Measurements from ENCODE around the gene GNAS. TPM values are rescaled to one million over a fixed set of nuclear protein-coding genes. Genes with fewer than 3 reads are reported as not detected.
"Not testable (repeated sequence)": the region's sequence is repeated elsewhere in the genome, so short reads cannot be mapped to it uniquely, and the experiment has no call there.

GNAS gene
- total and polyA plus RNA-seq, 4 donors: 838 to 1,060 (median 907) TPM

DNA sequence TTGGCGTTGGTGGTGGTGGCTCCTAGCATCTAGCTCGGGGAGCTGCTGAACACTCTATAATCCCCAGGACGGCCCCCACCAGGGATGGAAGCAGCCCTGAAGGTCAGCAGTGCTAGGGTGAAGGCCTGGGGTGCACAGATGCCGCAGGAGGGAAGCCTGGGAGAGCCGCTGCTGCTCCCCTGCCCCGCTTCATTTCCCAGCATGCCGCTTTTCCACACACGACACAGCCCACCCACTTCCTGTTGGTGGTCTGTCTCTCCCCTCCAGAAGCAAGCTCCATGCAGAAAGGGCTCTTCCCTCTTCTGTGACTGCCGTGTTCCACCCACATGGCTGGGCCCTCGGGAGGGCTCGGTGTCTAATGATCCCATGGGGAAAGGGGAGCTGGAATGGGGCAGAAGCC, 37.1 kb upstream of the GNAS start:
- H3K36me3 ChIP-seq (ENCODE audit: control insufficient read depth in 1 of 2, insufficient read depth in 2 of 2, low read length in 1 of 2): no peaks in the 10 kb centered on the region
- intact Hi-C loops (cut with DNase I): no loop called here
- H3K4me3 ChIP-seq (ENCODE audit: low read length in 2 of 2): no peak overlapping the region
- ATAC-seq (ENCODE audit: low FRiP score): no peak
- no peaks in the 10 kb centered on the region for H3K27me3 ChIP-seq (ENCODE audit: control insufficient read depth in 1 of 2, insufficient read depth in 2 of 2, low read length in 1 of 2)
- no peak for DNase-seq
- no peaks in the 10 kb centered on the region for H3K9me3 ChIP-seq (ENCODE audit: control insufficient read depth, low read length)
- H3K4me1 ChIP-seq (ENCODE audit: control insufficient read depth in 1 of 2, insufficient read depth in 2 of 2, low read length in 2 of 2): no peaks in the 10 kb centered on the region
- no peak overlapping the region for H3K27ac ChIP-seq (ENCODE audit: low read depth in 1 of 2, low read length in 2 of 2)
- 68 to 72% methylated on average over 10 to 11 of the region's 11 CpGs for WGBS, 2 donors

DNA sequence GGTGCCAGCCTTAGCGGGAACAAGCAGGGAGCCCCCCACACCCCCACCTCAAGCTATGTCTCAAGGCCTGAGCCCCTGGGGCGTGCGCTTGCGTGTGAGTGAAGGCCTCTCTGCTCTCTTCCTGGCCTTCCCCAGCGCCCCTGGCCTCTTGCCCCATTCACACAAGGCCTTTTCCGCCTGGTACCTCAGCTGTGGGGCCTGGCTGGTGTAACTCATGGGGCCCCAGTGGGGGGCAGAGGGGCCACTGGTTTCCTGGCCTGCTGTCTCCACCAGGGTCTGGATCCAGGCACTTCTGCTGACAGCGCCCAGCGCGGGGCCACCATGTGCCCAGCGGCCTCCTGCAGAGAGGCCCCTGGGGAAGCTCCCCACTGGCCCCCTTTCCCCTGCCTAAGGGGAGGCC, 36.5 kb upstream of the GNAS start:
- ATAC-seq (ENCODE audit: low FRiP score) (peak; percentile 13), DNase-seq (no peak)
- H3K27ac ChIP-seq (ENCODE audit: low read depth in 1 of 2, low read length in 2 of 2): no peak overlapping the region
- no peaks in the 10 kb centered on the region for H3K36me3 ChIP-seq (ENCODE audit: control insufficient read depth in 1 of 2, insufficient read depth in 2 of 2, low read length in 1 of 2)
- no peaks in the 10 kb centered on the region for H3K9me3 ChIP-seq (ENCODE audit: control insufficient read depth, low read length)
- H3K4me1 ChIP-seq (ENCODE audit: control insufficient read depth in 1 of 2, insufficient read depth in 2 of 2, low read length in 2 of 2): no peaks in the 10 kb centered on the region
- no peak overlapping the region for H3K4me3 ChIP-seq (ENCODE audit: low read length in 2 of 2)
- intact Hi-C loops (cut with DNase I): no loop called here
- H3K27me3 ChIP-seq (ENCODE audit: control insufficient read depth in 1 of 2, insufficient read depth in 2 of 2, low read length in 1 of 2): no peaks in the 10 kb centered on the region
- WGBS, 2 donors: 95 to 96% methylated on average over 10 of the region's 10 CpGs

DNA sequence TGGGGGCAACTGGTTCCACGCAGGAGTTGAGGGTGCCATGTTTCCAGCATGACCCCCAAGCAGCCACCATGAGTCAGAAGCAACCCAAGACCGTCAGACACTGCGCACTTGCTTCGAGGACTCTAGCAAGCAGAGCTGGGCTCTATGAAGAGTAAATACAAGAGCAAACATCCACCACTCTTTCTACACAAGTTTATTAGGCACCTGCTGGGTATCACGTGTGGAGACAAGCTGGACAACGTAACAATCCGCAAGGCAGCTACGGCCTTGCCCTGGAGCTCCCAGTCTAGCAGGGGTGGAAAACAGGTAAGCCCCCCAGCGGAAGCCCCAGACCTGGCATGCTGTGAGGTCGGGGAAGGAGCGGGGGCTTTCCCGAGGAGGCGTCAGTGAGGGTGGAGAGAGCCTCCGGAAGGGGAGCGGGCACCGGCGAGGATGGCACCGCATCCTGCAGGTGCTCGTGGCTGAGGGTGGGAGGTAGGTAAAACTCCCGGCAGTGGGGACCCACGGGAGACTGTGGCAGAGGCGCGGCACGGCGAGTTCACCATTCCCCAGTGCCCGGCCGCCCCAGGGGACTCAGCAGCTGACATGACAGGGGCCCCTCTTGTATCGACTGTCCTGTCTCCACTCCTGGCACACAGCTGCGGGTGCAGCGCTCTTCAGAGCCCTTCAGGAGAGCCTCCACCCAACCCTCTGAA, 35.4 kb upstream of the GNAS start:
- H3K27ac ChIP-seq (ENCODE audit: low read depth in 1 of 2, low read length in 2 of 2): no peak overlapping the region
- no peaks in the 10 kb centered on the region for H3K36me3 ChIP-seq (ENCODE audit: control insufficient read depth in 1 of 2, insufficient read depth in 2 of 2, low read length in 1 of 2)
- 94 to 95% methylated on average over 30 of the region's 30 CpGs for WGBS, 2 donors
- no peak for ATAC-seq (ENCODE audit: low FRiP score)
- H3K9me3 ChIP-seq (ENCODE audit: control insufficient read depth, low read length): no peaks in the 10 kb centered on the region
- H3K4me3 ChIP-seq (ENCODE audit: low read length in 2 of 2): no peak overlapping the region
- no peaks in the 10 kb centered on the region for H3K27me3 ChIP-seq (ENCODE audit: control insufficient read depth in 1 of 2, insufficient read depth in 2 of 2, low read length in 1 of 2)
- no peaks in the 10 kb centered on the region for H3K4me1 ChIP-seq (ENCODE audit: control insufficient read depth in 1 of 2, insufficient read depth in 2 of 2, low read length in 2 of 2)
- intact Hi-C loops (cut with DNase I): no loop called here
- no peak for DNase-seq

DNA sequence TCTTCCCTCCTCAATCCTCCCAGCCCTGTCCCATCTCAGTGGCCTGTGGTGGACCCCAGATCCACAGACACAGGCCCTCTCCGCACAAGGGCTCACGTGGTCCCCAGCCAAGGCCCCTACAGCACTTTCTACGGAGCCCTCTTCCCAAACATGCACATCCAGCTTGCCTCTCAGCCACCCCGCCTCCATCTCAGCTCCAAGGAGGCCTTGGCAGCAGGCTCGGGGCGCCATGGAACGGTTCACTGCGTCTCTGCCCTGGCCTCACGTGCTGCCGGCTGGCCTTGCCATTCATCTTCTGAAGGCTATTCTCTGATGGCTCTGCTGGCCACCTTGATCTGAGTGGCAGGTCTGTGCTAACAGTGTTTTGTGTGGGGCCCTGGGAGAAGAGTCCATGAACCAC, 34.8 kb upstream of the GNAS start:
- H3K4me1 ChIP-seq (ENCODE audit: control insufficient read depth in 1 of 2, insufficient read depth in 2 of 2, low read length in 2 of 2): no peaks in the 10 kb centered on the region
- 88 to 90% methylated on average over 10 of the region's 10 CpGs for WGBS, 2 donors
- intact Hi-C loops (cut with DNase I): no loop called here
- H3K36me3 ChIP-seq (ENCODE audit: control insufficient read depth in 1 of 2, insufficient read depth in 2 of 2, low read length in 1 of 2): no peaks in the 10 kb centered on the region
- ATAC-seq (ENCODE audit: low FRiP score) (no peak), DNase-seq (no peak)
- no peak overlapping the region for H3K4me3 ChIP-seq (ENCODE audit: low read length in 2 of 2)
- H3K27me3 ChIP-seq (ENCODE audit: control insufficient read depth in 1 of 2, insufficient read depth in 2 of 2, low read length in 1 of 2): no peaks in the 10 kb centered on the region
- no peaks in the 10 kb centered on the region for H3K9me3 ChIP-seq (ENCODE audit: control insufficient read depth, low read length)
- no peak overlapping the region for H3K27ac ChIP-seq (ENCODE audit: low read depth in 1 of 2, low read length in 2 of 2)

DNA sequence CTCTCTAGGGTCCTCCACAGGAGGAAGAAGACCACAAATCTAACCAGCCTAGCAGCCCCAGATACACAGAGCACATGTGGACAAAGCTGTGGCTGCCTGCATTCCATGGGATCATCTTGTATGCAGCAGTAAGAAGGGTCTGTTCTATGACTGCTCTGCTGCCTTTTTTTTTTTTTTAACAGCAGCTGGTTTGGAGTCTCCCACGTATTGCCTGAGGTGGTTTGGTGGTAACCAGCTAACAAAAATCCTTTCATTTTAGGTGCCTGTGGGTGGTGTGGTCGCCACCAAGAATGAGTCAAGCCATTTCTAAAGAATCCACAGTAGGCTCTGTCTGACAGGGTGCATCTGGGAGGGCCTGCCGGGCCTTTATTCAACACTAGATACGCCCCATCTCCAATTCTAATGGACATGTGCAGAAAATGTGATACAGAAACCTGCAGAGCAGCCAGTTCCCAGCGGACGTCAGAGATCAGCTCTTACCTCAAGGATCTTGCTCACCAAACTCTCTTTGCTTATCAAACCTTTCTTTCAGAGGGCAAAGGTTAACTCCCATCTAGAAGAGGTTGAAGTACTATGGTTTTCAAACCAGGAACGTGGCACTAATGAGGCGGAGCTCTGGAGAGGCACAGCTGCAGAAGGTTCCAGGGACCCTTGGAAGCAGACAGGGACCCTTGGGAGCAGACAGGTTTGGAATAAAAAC, 33.8 kb upstream of the GNAS start:
- WGBS, 2 donors: 84 to 86% methylated on average over 8 of the region's 8 CpGs

DNA sequence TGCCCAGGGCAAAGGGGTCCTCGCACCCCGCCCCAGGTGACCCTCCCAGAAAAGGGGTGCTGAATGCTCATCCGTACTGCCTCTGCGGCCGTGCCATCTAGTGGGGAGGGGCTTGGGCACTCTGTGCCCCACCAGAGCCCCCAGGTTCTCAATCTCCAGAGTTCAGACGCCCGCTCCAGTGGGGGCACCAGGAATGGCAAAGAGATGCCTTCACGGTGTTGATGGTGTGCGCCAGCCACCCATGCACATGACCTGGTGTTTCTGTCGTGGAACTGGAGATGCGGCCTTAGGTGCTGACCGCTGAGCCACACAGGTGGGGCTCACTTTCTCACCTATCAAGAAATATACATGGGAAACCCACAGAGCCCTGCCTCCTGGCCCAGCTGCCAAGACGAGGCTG, 32.6 kb upstream of the GNAS start:
- intact Hi-C loops (cut with DNase I): no loop called here
- DNase-seq: peak in 1 of 2 donors; percentile 53
- WGBS, 2 donors: 97% methylated on average over 13 of the region's 13 CpGs
- Histone ChIP-seq H3K4me3 (ENCODE audit: low read length in 2 of 2) (no peak overlapping the region), H3K27me3 (ENCODE audit: control insufficient read depth in 1 of 2, insufficient read depth in 2 of 2, low read length in 1 of 2) (no peaks in the 10 kb centered on the region), H3K4me1 (ENCODE audit: control insufficient read depth in 1 of 2, insufficient read depth in 2 of 2, low read length in 2 of 2) (no peaks in the 10 kb centered on the region), H3K27ac (ENCODE audit: low read depth in 1 of 2, low read length in 2 of 2) (no peak overlapping the region), H3K9me3 (ENCODE audit: control insufficient read depth, low read length) (no peaks in the 10 kb centered on the region), H3K36me3 (ENCODE audit: control insufficient read depth in 1 of 2, insufficient read depth in 2 of 2, low read length in 1 of 2) (no peaks in the 10 kb centered on the region)
- no peak for ATAC-seq (ENCODE audit: low FRiP score)

More for the DNA sequence above, 33.8 kb upstream of the GNAS start:
- Histone ChIP-seq H3K4me3 (ENCODE audit: low read length in 2 of 2) (no peak overlapping the region), H3K36me3 (ENCODE audit: control insufficient read depth in 1 of 2, insufficient read depth in 2 of 2, low read length in 1 of 2) (no peaks in the 10 kb centered on the region), H3K9me3 (ENCODE audit: control insufficient read depth, low read length) (no peaks in the 10 kb centered on the region), H3K4me1 (ENCODE audit: control insufficient read depth in 1 of 2, insufficient read depth in 2 of 2, low read length in 2 of 2) (no peaks in the 10 kb centered on the region), H3K27ac (ENCODE audit: low read depth in 1 of 2, low read length in 2 of 2) (no peak overlapping the region), H3K27me3 (ENCODE audit: control insufficient read depth in 1 of 2, insufficient read depth in 2 of 2, low read length in 1 of 2) (no peaks in the 10 kb centered on the region)
- DNase-seq (peak in 1 of 2 donors; percentile 4), ATAC-seq (ENCODE audit: low FRiP score) (no peak)
- intact Hi-C loops (cut with DNase I): no loop called here

DNA sequence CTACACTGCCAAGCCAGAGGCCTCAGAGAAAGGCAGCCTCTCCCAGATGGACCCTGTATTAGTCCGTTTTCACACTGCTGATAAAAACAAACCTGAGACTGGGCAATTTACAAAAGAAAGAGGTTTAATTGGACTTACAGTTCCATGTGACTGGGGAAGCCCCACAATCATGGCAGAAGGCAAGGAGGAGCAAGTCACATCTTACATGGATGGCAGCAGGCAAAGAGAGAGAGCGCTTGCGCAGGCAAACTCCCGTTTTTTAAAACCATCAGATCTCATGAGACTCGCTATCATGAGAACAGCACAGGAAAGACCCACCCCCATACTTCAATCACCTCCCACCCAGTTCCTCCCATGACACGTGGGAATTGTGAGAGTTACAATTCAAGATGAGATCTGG, 32.0 kb upstream of the GNAS start:
- H3K9me3 ChIP-seq (ENCODE audit: control insufficient read depth, low read length); H3K4me1 ChIP-seq (ENCODE audit: control insufficient read depth in 1 of 2, insufficient read depth in 2 of 2, low read length in 2 of 2); intact Hi-C loops (cut with DNase I); H3K27ac ChIP-seq (ENCODE audit: low read depth in 1 of 2, low read length in 2 of 2); H3K4me3 ChIP-seq (ENCODE audit: low read length in 2 of 2); H3K27me3 ChIP-seq (ENCODE audit: control insufficient read depth in 1 of 2, insufficient read depth in 2 of 2, low read length in 1 of 2); DNase-seq; ATAC-seq (ENCODE audit: low FRiP score); H3K36me3 ChIP-seq (ENCODE audit: control insufficient read depth in 1 of 2, insufficient read depth in 2 of 2, low read length in 1 of 2): not testable (repeated sequence)
- WGBS, 2 donors: 92 to 95% methylated on average over 6 of the region's 6 CpGs

DNA sequence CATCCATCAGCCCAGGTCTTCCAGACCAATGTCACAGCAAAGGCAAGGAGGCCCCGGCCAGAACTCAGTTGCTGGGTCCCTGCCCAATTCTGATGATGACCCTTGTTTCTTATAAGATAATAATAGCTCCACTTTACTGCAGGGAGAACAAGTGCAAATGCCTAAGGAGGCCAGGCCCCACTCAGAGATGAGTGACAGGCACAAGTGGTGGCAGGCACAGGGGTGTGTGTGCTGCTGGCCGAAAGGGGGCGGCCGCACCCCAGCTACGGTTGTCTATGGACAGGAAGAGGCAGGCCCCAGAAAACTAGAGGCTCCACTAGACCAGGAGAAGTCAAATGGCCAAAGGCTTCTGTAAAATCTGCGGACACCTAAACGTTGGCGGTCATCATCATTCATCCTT, 30.4 kb upstream of the GNAS start:
- Histone ChIP-seq H3K4me1 (ENCODE audit: control insufficient read depth in 1 of 2, insufficient read depth in 2 of 2, low read length in 2 of 2) (no peaks in the 10 kb centered on the region), H3K36me3 (ENCODE audit: control insufficient read depth in 1 of 2, insufficient read depth in 2 of 2, low read length in 1 of 2) (no peaks in the 10 kb centered on the region), H3K4me3 (ENCODE audit: low read length in 2 of 2) (no peak overlapping the region), H3K9me3 (ENCODE audit: control insufficient read depth, low read length) (no peaks in the 10 kb centered on the region), H3K27ac (ENCODE audit: low read depth in 1 of 2, low read length in 2 of 2) (no peak overlapping the region), H3K27me3 (ENCODE audit: control insufficient read depth in 1 of 2, insufficient read depth in 2 of 2, low read length in 1 of 2) (no peaks in the 10 kb centered on the region)
- ATAC-seq (ENCODE audit: low FRiP score): no peak
- 90 to 94% methylated on average over 8 of the region's 8 CpGs for WGBS, 2 donors
- intact Hi-C loops (cut with DNase I): no loop called here
- DNase-seq: peak in 1 of 2 donors; percentile 55
